ENCODE data around the gene VRK2.

Gene VRK2

GRCh38 chr2:58046585-58047372, at the start of gene VRK2:
TSS of gene VRK2 (plus strand) at chr2:58046806. CDS start at chr2:58048832, 2,026 bp downstream.
- peak; percentile 74 for DNase-seq

GRCh38 chr2:58006256-58006951, 40.2 kb upstream of the VRK2 start:
- DNase-seq = no peak

GRCh38 chr2:58006952-58007284, 39.7 kb upstream of the VRK2 start:
- no peak for DNase-seq

- no peak for DNase-seq
Observed at GRCh38 chr2:58010599-58010998, 36.0 kb upstream of the VRK2 start.

- no peak for DNase-seq
Observed at GRCh38 chr2:58019229-58019628, 27.4 kb upstream of the VRK2 start.

- DNase-seq = no peak
Observed at GRCh38 chr2:58025150-58025933, 21.3 kb upstream of the VRK2 start.

GRCh38 chr2:58027029-58027428, 19.6 kb upstream of the VRK2 start:
- DNase-seq = no peak

GRCh38 chr2:58030771-58031170, 15.8 kb upstream of the VRK2 start:
- no peak for DNase-seq

- DNase-seq = no peak
Observed at GRCh38 chr2:58032016-58032763, 14.4 kb upstream of the VRK2 start.

GRCh38 chr2:58032764-58033080, 13.9 kb upstream of the VRK2 start:
- DNase-seq = no peak

- DNase-seq = no peak
Observed at GRCh38 chr2:58033530-58033929, 13.1 kb upstream of the VRK2 start.

GRCh38 chr2:58035352-58035751, 11.3 kb upstream of the VRK2 start:
- no peak for DNase-seq

GRCh38 chr2:58039170-58039611, 7.4 kb upstream of the VRK2 start:
- no peak for DNase-seq

GRCh38 chr2:58042486-58042970, 4.1 kb upstream of the VRK2 start:
- DNase-seq = no peak

- DNase-seq = no peak
Observed at GRCh38 chr2:58044145-58044544, 2.5 kb upstream of the VRK2 start.

- no peak for DNase-seq
Observed at GRCh38 chr2:58045580-58046334, 849 bp upstream of the VRK2 start.

GRCh38 chr2:58046335-58046584, 346 bp upstream of the VRK2 start:
- DNase-seq = no peak

- DNase-seq = no peak
Observed at GRCh38 chr2:58047373-58047935, 848 bp downstream of the VRK2 start.

GRCh38 chr2:58047961-58048360, 1.4 kb downstream of the VRK2 start:
- DNase-seq = no peak

GRCh38 chr2:58051445-58051844, 4.8 kb downstream of the VRK2 start:
- DNase-seq = no peak

GRCh38 chr2:58052978-58053377, 6.4 kb downstream of the VRK2 start:
- DNase-seq = no peak

GRCh38 chr2:58054264-58054663, 7.7 kb downstream of the VRK2 start:
- DNase-seq = no peak
